GM12878 (cell line): ENCODE measurements around the gene PPP2R2B. TPM values are rescaled to one million over a fixed set of nuclear protein-coding genes. Genes with fewer than 3 reads are reported as not detected.

Source experiments
- BRCA1 ChIP-seq: IDR thresholded peaks from 2 replicates; pipeline ENCODE4 v1.6.1; 2011; ENCODE audit warnings: low read depth, low read length, improper control_type of control experiment
- CHD2 ChIP-seq: IDR thresholded peaks from 2 replicates; pipeline ENCODE4 v1.6.1; 2011; ENCODE audit warnings: low read depth, low read length, improper control_type of control experiment, borderline replicate concordance
- CUX1 ChIP-seq: IDR thresholded peaks from 2 replicates; pipeline ENCODE4 v1.6.1; 2012; ENCODE audit warnings: improper control_type of control experiment, low read depth, low read length; ENCODE audit not compliant: insufficient replicate concordance
- E4F1 ChIP-seq: fragments of 450-650 bp; IDR thresholded peaks from 2 replicates; pipeline ENCODE4 v1.6.1; 2018; ENCODE audit warnings: borderline replicate concordance, mild to moderate bottlenecking; ENCODE audit not compliant: partially characterized antibody
- GATAD2B ChIP-seq: fragments of 450-650 bp; conservative IDR thresholded peaks from 2 replicates; pipeline ENCODE4 v1.6.1; 2017; ENCODE audit warnings: low read depth, mild to moderate bottlenecking, moderate library complexity
- IKZF2 ChIP-seq, 2 experiments: fragments of 450-650 bp; IDR thresholded peaks; 2 replicates each; pipeline ENCODE4 v1.6.1; 2017; ENCODE audit warnings: mild to moderate bottlenecking in 2 of 2, moderate library complexity in 2 of 2
- ZNF592 ChIP-seq: fragments of 450-650 bp; IDR thresholded peaks from 2 replicates; pipeline ENCODE4 v1.6.1; 2017; ENCODE audit warnings: mild to moderate bottlenecking, moderate library complexity
- polyA plus RNA-seq, 11 experiments: library from polyadenylated mRNA; depleted of rRNA in 4 of 11; unstranded in 6 of 11; stranded (reverse) in 5 of 11; fragments of >200 nt; fragmentation: Nextera tagmentation in 4 of 11; fragmentation: Illumina TruSeq in 1 of 11; extraction: Ambion mirVana in 4 of 11; extraction: Trizol in 1 of 11; gene quantifications; 1 replicate in 1 of 11; 2 replicates in 10 of 11; pipeline versions ENCODE4 v1.2.1 to v1.2.3, GENCODE V29; 2011 to 2016; ENCODE audit warnings: inconsistent platforms in 2 of 11, missing spikeins in 2 of 11, low read depth in 1 of 11
- total RNA-seq, 4 experiments: library from RNA; depleted of rRNA in 3 of 4; stranded (reverse); fragments of >200 nt in 3 of 4; fragmentation: Illumina TruSeq in 1 of 4; extraction: Trizol in 1 of 4; gene quantifications; 2 replicates each; pipeline versions ENCODE4 v1.2.1 to v1.2.3, GENCODE V29; 2013 to 2021
- TF ChIP-seq, protein P1 (sequence below): fragments of 450-650 bp; IDR thresholded peaks from 2 replicates; pipeline ENCODE4 v1.6.1; 2014; ENCODE audit warnings: mild to moderate bottlenecking
- TF ChIP-seq, protein P2 (sequence below): fragments of 450-650 bp; IDR thresholded peaks from 2 replicates; pipeline ENCODE4 v1.6.1; 2017; ENCODE audit warnings: mild to moderate bottlenecking, moderate library complexity

The PPP2R2B gene
- total and polyA plus RNA-seq, 10 of the 15 experiments (the other 5 are each of a cell fraction or from before 2014, with no cell fraction given), result not detected

GRCh38 chr5:146767534-146767933 is 111.0 kb downstream of the PPP2R2B start (continued):
- no peak for TF ChIP-seq BRCA1
- TF ChIP-seq E4F1, result no peak
- TF ChIP-seq, protein P1, sequence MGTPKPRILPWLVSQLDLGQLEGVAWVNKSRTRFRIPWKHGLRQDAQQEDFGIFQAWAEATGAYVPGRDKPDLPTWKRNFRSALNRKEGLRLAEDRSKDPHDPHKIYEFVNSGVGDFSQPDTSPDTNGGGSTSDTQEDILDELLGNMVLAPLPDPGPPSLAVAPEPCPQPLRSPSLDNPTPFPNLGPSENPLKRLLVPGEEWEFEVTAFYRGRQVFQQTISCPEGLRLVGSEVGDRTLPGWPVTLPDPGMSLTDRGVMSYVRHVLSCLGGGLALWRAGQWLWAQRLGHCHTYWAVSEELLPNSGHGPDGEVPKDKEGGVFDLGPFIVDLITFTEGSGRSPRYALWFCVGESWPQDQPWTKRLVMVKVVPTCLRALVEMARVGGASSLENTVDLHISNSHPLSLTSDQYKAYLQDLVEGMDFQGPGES, result no peak
- TF ChIP-seq GATAD2B, result no peak
- no peak for TF ChIP-seq CHD2
- no peak for TF ChIP-seq ZNF592
- TF ChIP-seq, protein P2, sequence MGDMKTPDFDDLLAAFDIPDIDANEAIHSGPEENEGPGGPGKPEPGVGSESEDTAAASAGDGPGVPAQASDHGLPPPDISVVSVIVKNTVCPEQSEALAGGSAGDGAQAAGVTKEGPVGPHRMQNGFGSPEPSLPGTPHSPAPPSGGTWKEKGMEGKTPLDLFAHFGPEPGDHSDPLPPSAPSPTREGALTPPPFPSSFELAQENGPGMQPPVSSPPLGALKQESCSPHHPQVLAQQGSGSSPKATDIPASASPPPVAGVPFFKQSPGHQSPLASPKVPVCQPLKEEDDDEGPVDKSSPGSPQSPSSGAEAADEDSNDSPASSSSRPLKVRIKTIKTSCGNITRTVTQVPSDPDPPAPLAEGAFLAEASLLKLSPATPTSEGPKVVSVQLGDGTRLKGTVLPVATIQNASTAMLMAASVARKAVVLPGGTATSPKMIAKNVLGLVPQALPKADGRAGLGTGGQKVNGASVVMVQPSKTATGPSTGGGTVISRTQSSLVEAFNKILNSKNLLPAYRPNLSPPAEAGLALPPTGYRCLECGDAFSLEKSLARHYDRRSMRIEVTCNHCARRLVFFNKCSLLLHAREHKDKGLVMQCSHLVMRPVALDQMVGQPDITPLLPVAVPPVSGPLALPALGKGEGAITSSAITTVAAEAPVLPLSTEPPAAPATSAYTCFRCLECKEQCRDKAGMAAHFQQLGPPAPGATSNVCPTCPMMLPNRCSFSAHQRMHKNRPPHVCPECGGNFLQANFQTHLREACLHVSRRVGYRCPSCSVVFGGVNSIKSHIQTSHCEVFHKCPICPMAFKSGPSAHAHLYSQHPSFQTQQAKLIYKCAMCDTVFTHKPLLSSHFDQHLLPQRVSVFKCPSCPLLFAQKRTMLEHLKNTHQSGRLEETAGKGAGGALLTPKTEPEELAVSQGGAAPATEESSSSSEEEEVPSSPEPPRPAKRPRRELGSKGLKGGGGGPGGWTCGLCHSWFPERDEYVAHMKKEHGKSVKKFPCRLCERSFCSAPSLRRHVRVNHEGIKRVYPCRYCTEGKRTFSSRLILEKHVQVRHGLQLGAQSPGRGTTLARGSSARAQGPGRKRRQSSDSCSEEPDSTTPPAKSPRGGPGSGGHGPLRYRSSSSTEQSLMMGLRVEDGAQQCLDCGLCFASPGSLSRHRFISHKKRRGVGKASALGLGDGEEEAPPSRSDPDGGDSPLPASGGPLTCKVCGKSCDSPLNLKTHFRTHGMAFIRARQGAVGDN, result no peak
- TF ChIP-seq CUX1, result no peak
- no peak for TF ChIP-seq IKZF2 (IDR thresholded peaks at IDR 0.05)
